HG03280 (cell line): ENCODE results near the gene ALAD.
"Not testable (repeated sequence)": the region's sequence is repeated elsewhere in the genome, so short reads cannot be mapped to it uniquely, and the experiment has no call there.

Experiments used
- ATAC-seq: cut with Tn5 transposase; IDR thresholded peaks from one replicate; pipeline ENCODE4 v1.9.1; 2021; ENCODE audit warnings: mild to moderate bottlenecking, moderate library complexity; ENCODE audit not compliant: unreplicated experiment

ALAD gene

DNA sequence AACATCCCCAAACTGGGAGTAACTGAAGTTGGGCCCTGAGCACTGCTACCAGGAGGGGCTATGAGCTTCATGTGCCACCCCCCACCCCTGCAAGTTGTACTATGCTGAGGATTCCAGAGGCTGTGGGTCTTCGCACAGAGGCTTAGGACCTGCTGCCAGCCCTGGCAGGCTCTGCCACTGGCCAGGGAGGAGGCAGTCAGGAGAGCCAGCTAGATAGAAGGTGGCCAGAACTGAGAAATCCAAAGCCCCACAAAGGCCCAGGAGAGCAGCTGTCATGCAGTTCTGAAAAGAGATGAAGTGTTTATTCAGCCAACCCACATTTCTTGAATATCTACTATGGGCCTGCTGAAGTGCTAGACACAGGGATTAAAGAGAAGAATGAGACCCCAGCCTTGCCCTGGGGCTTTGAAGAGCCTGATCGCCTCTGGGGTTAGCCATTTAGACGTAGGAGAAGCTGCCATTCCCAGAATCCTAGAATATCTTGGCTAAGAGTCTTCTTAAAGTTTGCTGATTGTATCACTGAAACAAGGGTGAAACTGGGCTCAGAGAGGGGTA is 1.4 kb downstream of the ALAD start:
- no peak for ATAC-seq

DNA sequence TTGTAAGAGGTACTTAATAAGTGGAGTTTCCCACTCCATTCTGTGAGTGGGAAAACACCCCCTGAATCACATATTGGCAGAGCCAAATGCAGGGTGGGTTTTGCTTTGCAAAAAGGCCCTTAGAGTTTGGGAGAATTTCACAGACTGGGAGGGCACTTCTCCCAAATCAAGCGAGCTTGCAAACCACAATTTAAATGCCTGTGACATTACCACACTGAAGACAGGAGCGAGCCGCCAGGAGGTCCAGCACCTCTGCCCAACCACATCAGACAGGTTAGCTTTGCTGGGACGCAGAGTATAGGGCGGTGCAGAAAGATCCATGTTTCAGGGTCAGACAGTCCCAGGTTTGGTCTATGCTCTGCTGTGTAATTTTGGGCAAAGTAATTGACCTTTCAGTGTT is 2.3 kb downstream of the ALAD start:
- no peak for ATAC-seq

DNA sequence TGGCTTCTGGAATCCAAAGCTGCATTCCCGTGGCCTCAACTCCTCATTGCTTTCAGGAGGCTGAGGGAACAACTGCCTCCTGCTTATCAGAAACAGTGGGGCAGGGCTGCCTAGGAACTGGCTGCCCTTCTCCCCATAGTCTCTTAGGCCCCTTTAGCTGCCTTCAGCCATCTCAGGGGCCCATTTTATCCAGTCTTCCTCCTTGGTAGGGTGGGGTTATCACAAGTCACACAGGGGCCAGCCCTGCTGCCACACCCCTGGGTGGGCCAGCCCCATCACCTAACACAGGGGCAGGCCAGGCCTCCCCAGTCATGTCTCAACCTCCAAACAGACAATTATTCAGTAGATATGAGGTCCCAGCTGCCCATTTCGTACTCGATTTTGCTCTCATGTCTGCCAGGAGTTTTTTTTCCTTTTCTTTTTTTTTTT is 3.9 kb downstream of the ALAD start:
- ATAC-seq = no peak

DNA sequence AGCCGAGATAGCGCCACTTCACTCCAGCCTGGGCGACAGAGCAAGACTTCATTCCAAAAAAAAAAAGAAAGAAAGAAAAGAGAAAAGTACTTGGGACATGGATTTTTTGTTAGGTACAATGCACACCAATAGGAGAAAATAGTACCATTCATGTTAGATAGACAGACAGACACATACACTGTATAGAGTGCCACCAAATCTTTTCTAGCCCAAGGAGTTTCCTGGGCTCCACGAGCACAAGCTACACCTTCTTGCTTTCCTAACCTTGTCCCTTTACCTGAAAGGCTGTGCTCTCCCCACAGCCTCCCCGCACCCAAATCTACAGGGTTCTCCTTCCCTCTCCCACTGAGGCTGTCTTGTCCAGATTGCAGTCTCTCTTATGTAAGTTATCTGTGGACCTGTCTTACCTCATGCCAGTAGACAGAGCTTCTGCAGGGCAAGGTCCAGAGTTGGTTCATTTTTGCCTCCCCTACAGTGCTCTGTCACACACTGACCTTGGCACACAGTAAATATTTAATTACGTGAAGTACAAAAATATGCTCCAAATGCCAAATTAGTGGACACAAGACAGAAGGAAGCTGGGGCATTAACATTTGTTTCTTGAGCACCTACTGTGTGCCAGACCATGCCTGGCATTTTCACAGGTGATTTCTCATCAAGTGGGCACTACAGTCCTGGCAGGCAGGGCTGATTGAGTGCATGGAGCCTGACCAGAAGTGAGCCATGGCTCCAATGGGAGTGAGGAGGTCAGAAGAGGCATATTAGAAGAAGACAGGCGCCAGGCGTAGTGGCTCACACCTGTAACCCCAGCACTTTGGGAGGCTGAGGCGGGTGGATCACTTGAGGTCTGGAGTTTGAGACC is 5.9 kb downstream of the ALAD start:
- ATAC-seq = no peak

DNA sequence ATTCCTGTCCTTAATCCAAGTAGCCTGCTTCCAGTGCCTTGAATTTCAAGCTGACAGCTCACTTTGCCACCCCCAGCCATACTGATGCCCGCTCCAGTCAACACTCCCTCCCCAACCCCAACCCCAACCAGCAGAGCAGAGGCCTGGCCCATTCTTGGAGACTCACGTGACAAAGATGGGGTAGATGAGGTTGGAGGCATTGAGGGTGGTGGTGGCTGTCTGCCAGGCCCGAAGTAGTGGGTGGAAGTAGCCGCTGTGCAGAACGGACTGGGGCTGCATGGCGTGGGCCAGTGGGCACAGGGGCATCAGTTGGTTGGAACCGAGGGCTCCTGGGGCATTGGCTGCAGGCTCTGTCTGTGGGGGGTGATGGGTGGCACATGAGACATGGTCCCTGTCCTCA is 7.8 kb downstream of the ALAD start:
- ATAC-seq = no peak

DNA sequence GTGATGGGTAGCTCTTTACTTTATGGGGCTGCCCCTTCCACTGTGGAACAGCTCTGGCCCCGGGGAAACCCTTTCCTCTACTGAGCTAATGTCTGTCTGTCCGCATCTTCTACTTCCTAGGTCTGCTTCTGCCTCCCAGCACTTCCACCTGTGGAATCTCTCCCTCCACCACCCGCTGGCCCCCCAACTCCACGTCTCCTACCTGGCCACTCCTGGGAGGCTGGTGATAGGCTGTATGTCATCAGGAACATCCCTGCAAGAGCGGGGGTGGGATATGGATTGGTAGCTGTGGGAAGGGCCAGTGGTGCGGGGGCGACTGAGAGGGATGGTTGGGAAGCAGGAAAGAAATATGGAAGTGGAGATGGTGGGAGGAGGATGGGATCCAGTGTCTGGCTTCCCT is 9.2 kb downstream of the ALAD start:
- ATAC-seq = no peak

DNA sequence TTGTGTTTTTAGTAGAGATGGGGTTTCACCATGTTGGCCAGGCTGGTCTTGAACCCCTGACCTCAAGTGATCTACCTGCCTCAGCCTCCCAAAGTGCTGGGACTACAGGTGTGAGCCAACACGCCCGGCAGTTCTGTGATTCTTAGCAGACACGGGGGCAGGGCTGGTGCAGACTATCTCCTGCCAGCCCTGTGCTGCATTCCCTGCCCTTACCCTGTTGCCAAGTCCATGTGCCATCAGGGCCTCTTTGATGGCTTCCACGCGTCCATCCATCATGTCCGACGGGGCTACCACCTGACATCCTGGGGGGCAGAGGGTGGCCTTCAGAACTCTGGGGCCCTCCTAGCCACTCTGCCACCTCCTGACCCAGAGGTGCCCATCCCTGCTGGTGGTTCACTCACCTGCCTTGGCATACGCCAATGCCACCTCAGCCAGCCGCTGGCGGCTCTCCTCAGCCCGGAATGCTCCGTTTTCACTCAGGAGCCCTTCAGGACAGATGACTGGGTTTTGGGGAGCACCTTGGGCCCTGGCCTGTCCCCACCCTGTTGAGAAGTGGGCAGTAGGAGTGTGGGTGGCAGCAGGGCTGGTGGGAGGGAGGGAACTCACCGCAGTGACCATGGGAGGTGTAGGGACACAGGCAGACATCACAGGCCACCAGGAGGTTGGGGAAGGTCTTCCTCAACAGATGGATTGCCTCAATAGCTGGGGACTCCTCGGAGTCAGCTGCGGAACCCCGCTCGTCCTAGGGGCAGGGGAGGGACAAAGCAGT is 10.7 kb downstream of the ALAD start:
- no peak for ATAC-seq

DNA sequence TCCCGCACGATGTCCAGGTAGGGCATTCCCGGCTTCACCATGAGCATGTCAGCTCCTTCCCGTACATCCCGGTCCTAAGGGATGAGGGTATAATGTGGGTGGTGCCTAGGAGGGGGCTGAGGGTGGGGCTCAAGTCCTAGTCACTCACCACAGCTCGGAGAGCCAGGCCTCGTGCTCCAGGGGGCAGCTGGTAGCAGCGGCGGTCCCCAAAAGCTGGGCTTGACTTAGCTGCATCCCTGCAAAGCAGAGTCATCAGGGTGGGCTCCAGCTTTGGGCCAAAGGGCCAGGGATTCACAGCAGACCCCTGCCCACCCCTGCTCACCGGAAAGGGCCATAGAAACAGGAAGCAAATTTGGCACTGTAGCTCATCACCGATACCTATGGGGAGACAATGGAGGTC is 11.6 kb downstream of the ALAD start:
- ATAC-seq = no peak

DNA sequence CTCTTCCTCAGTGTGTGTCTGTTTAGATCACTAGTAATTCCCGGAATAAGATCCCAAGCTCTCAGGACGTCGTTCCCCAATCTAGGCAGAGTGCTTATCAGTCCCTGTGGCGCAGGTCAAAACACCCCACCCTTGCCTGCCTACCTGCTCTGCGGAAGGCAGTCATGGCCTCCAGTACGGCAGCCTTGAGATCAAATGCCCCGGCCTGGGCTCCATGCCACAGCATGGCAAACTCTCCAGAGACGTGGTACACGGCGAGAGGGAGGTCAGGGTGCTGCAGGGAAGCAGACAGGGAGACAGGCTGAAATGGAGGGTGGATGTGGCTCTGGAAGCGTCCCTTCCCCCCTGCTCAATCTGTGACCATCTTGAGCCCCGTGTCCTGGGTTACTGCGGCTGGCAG is 12.3 kb downstream of the ALAD start:
- no peak for ATAC-seq

DNA sequence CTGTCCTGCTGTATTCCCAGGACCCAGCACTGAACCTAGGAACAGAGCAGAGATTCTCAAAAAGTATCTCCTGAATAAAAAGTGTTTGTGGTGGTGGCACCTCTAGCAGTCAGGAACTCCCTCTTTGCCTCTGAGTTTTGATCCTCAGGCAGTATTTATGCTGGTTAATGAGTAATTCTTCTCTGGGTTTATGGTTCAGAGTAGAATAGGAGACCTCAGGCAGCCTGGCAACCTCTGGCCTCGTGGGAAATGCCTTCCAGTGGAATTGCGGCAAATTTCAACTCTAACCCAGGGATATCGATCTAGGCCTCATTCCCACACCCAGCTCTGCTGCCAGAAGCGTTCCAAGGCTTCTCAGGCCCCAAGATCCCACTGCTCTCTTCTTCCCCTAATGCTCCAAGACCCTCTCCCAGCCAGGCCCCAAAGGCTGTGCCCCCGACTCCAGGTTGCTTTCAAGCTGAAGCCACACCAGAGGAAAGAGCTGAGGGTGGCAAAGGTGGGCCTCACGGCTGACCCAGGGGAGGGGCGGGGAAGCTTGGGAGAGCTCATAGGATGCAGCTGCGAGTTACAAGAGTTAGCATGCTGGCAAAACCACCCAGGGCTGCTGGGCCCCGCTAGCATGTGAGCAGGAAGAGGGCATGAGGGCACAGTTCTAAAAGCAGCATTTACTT is 13.4 kb downstream of the ALAD start:
- ATAC-seq = no peak

DNA sequence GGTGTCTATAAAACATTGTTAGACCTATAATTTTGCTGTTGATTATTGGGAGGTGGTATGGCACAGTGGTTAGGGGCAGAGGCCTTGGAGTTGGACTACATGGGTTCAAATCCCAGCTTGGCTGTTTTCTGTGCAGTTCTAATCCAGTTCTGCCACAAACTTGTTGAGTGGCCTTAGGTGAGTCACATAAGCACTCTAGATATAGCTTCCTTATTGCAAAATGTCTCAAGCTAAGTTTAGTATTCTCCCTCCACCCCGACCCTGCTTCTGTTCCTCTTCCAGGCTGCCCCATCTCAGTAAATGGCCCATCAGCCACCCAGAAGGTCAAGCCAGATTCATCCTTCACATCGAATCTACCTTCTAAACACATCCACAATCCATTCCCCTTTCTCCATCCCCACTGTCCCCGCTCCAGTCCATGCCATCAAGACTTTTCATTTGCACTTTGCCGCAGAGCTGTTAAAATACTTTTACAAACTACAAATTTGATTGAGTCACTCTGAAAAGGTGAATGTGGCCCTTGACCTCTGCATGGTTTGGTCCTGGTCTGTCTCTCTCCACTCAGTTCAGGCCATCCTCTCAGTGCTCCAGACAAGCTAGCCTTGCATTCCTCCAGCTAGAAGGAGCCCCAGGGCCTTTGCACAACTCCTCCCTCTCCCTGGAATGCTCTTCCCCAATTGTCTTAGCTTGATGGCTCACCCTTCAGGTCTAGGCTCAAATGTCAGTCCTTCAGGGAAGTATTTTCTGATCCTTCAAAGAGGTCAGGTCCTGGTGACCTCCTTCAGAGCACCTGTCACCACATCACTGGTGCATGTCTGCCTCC is 14.3 kb downstream of the ALAD start:
- no peak for ATAC-seq

DNA sequence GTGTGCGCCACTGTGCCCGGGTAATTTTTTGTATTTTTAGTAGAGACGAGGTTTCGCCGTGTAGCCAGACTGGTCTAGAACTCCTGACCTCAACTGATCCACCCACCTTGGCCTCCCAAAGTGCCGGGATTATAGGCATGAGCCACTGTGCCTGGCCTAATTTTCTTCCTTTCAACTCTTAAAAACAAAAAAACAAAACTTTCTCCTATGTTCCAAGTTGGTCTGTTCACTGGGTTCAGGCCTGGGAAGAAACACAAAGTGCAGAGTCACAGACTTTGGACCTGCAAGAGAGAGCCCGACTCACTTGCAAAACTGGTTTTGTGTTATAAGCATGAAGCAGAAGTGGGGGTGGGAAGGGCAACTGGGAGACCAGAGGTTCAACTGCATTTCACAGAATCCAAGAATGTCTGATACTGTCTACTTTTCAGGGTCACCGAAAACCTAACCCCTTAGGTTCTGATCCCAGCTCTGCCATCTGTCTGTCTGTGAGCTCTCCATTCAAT is 19.1 kb downstream of the ALAD start:
- no peak for ATAC-seq

DNA sequence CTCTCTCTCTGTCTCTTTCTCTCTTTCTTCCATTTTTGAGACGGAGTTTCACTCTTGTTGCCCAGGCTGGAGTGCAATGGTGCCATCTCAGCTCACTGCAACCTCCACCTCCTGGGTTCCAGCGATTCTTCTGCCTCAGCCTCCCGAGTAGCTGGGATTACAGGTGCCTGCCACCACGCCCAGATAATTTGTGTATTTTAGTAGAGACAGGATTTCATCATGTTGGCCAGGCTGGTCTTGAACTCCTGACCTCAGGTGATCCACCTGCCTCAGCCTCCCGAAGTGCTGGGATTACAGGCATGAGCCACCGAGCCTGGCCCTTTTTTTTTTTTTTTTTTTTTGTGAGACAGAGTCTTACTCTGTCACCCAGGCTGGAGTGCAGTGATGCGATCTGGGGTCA is 19.6 kb downstream of the ALAD start:
- not testable (repeated sequence) for ATAC-seq

DNA sequence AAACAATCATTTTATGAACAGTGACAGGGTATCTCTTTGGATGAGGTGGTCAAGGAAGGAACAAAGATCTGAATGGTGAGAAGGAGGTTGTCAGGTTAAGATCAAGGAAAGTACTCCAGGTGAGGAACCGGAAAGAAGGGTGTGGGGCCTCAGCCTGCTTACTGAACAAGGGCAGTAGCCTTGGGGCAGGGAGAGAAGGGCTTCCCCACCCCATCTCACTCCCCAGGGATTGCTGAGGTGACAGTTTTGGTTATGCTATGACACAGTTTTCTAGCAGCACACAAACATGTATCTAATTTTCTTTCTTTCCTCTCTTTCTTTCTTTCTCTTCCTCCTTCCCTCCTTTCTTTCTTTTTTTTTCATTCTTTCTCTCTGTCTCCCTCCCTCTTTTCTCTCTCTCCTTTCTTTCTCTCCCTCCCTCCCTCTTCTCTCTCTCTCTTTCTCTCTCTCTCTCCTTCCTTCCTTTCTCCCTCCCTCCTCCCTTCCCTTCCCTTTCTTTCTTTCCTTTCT is 20.2 kb downstream of the ALAD start:
- ATAC-seq = no peak

DNA sequence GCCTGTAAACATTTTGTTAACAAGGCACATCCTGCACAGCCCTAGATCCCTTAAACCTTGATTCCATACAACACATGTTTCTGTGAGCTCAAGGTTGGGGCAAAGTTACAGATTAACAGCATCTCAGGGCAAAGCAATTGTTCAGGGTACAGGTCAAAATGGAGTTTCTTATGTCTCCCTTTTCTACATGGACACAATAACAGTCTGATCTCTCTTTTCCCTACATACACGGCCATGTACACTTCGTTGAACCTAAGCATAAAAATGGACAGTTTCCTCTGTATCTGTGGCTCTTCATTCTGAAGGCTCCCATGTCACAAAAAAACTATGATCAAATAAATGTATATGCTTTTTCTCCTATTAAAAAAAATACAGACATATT is 21.3 kb downstream of the ALAD start:
- not testable (repeated sequence) for ATAC-seq

DNA sequence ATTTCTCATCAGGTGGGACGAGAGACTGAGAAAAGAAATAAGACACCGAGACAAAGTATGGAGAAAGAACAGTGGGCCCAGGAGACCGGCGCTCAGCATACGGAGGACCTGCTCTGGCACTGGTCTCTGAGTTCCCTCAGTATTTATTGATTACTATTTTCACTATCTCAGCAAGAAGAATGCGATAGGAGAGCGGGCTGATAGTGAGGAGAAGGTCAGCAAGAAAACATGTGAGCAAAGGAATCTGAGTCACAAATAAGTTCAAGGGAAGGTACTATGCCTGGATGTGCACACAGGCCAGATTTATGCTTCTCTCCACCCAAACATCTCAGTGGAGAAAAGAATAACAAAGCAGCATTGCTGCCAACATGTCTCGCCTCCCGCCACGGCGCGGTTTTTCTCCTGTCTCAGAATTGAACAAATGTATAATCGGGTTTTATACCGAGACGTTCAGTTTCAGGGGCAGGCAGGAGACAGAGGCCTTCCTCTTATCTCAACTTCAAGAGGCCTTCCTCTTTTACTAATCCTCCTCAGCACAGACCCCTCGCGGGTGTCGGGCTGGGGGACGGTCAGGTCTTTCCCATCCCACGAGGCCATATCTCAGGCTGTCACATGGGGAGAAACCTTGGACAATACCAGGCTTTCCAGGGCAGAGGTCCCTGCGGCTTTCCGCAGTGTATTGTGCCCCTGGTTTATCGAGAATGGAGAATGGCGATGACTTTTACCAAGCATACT is 21.8 kb downstream of the ALAD start:
- ATAC-seq = not testable (repeated sequence)

DNA sequence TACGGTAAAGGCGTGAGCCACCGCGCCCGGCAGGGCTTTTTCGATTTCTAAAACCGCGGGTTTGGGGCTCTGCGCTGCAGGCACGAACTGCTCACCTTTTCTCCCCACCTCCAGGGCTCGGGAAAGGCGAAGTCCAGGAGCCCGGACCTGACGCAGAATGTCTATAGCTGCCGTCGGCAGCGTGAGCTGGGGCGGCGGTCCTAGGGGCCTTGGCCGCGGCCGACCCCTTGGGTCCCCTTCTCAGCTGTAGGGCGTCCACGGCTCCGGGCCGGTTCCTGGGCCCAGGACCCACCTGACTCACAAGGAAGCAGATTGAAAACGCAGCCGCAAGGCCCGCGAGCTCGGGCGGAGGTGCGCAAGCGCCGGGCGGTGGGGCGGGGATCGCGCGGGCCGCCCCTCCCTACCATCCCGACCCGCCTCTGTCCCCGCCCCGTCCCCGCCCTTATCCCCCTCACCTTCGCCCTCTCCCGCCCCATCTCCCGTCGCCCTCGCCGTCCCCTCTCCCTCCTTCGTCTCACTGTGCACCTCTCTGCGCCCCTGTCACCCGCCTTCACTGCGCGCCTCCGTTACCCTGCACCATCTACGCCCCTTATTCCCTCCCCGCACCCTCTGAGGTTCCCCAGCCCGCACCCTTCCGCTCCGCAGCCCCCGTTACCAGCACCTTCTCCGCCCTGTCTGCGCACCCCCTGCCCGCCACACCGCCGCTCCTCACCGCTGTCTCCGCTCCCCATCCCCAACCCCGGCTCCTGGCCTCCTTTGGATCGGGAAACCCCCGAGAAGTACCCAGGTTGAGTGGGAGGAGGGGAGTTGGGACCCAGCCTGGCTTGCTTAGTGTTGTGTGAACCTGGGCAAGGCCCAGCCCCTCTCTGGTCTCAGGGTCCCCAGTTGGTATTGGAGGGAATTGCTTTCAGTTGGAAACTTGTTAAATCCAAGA is 24.2 kb downstream of the ALAD start, which contains the start of gene HDHD3:
TSS of gene HDHD3 (minus strand) at position 353 of the 934 bp plus-strand sequence. CDS start 2,632 bp downstream, outside the sequence.
- ATAC-seq = peak; percentile 80
